GM19452 (cell line): ENCODE data around the gene CA7.
A peak's percentile ranks its signal among the peaks of the same experiment; 100 is the strongest.

Experiments
- ATAC-seq: cut with Tn5 transposase; IDR thresholded peaks from one replicate; pipeline ENCODE4 v1.9.1; 2021; ENCODE audit not compliant: unreplicated experiment

CA7 gene

DNA sequence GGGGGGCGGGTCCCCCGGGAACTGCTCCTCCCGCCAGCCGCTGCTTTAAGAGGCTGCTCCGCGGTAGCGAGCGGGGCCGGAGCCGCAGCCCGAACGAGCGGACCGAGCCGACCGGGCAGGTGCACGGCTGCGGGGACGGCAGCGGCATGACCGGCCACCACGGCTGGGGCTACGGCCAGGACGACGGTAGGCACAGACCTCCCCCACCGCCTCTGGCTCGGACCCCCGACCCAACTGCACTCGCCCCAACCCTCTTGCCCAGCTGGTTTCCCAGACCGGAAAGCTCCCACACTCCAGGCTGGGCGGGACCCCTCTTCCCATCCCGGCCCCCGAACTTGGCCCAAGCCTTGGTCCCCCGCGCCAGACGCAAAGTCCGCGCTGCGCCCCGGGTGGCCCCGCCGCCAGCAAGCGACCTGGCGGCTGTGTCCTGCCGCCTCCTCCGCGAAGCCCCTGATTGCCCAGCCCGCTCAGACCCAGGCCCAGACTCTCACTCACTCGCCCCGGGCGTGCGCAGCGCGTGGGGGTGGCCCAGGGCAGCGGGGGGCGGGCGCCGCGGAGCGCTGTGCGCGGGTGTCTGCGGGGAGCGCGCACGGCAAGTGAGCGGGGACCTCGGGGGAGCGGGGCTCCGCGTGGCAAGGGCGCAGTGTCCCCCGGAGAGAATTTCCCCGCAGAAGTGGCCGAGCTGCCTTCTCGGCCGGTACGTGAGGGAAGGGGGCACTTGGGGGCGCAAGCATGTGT lies at the start of gene CA7:
Gene CA7 (plus strand): TSS at position 73 of the 738 bp plus-strand sequence. CDS start 74 bp downstream, at position 147.
- ATAC-seq: no peak

DNA sequence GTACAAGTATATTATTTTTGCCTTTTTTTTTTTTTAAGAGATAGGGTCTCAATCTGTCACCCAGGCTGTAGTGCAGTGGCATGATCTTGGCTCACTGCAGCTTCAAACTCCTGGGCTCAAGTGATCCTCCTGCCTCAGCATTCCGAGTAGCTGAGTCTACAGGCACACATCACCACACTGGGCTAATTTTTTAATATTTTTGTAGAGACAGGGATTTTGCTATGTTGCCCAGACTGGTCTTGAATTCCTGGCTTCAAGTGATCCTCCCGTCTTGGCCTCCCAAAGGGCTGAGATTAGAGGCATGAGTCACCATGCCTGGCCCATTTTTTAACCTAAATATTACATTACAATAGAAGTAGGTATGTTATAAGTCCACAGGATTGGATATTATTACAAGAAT lies 46.1 kb upstream of the CA7 start:
- ATAC-seq: no peak

DNA sequence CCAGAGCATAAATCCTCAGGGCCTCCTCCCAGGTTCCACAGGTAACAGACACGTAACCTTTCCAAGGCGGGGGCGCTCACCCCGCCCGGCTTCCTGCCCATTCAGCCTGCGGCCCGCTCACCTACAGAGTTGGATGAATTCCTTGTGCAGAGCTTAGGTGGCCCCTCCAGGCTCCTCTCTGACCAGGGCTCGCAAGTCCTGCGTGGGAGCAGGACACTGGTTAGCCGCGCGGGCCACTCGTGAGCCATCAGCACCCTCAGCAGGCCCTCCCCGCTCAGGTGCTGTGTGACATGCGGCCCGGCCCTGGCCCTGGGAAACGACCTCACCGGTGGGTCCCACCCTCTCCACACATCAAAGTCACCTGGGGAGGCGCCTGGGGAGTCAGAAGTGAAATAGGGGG lies 43.4 kb upstream of the CA7 start:
- no peak for ATAC-seq

DNA sequence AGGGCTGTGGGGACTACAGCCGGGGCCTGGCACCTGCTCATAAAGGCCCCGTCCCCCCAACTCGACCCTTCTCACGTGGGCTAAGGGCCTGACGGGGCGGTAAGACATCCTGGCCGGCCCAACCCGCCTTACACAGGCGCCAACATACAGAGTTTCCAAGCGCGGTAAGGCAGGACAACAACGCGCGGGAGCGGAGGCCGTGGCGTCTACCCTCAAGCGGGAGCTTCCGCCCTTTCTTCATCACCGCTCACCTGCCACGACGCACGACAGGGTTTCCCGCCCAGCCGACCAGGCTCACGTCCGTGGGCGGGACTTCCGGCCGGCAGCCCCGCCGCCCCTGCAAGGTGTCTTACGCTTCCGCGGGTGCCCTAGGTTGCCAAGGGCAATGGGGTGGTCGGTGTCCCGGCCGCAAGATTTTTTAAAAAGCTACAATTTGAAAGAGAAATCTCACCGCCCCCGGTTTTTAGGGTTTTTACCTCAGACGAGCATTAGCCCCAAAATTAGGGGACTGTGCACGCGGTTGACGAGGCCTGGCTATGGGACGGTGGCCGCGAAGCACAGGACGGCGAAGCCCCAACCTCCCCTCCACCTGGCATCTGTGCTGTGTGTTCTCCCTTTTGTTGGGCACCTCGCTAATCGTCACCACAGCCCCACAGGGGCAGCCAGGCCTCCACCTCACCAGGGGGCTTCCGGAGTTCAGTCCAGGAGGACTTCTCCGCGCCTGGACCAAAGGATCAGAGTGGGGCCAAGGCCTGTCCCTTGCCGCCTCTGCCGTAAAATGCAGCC lies 42.7 kb upstream of the CA7 start, which contains the start of gene TERB1:
Gene TERB1 (minus strand): TSS at position 265 of the 786 bp plus-strand sequence. CDS start 4,786 bp downstream, outside the sequence.
- no peak for ATAC-seq

DNA sequence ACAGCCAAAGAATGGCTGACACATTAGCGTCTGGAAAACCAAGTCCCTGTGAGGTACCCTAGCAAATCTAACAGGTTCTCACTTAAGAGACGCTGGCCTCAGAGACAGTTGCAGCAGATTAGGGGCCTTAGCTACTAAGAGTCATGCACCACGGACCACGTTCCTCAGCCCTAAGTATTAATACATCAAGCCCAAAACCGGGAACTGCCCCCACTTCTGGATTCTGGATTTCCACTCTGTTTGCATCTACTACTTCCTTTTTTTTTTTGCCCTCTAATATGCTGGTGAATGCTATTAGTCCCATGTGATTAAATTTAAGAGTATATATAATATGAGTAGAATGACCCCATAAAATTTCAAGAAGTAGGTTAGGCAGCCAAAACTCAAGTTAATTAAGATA lies 42.1 kb upstream of the CA7 start:
- no peak for ATAC-seq

DNA sequence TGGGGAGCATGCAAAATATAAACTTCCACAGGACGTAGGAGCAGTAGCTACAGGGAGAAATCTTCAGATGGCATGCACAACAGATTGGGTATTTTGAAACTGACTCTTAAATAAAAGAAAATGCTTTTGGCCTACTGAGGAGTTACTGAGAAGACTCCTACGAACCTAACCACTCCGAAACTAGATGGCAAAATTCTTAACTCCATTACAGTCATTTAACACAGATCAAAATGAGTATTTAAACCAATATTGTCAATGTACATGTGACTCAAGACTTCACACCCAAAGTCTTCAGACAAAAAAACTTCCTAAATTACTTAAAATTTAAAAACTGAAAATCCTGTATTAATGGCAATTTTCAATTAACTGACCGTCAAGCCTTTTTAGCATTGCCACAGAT lies 34.4 kb upstream of the CA7 start:
- no peak for ATAC-seq

DNA sequence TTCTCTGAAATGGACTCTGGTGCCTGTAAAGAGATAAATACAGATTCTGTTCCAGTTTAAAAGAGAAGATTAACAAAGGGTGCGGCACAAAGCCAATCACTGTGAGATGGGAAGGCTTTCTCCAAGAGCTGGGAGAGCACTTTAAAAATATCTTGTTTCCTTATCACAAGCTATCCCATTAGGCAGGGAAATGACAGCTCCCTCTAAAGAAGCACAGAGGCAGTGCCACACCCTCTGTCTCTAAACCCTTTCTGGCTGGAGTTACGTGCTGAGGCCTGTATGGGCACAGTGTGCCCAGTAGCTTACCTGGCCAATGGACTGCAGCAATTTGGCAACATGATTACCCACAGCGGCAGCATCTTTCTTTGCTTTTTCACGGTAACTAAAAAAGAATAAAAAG lies 33.8 kb upstream of the CA7 start:
- no peak for ATAC-seq

DNA sequence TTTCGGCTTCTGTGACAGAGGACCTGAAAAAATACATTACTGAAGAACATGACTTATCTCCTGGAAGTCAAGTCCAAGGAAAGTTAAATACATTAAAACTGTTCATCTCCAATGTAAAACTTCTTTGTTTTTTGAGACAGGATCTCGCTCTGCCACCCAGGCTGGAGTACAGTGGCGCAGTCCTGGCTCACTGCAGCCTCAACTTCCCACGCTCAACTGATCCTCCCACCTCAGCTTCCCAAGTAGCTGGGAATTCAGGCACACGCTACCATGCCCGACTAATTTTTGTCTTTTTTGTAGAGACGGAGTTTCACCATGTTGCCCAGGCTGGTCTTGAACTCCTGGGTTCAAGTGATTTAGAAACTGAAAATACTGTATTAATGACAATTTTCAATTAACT lies 33.2 kb upstream of the CA7 start:
- ATAC-seq: no peak

DNA sequence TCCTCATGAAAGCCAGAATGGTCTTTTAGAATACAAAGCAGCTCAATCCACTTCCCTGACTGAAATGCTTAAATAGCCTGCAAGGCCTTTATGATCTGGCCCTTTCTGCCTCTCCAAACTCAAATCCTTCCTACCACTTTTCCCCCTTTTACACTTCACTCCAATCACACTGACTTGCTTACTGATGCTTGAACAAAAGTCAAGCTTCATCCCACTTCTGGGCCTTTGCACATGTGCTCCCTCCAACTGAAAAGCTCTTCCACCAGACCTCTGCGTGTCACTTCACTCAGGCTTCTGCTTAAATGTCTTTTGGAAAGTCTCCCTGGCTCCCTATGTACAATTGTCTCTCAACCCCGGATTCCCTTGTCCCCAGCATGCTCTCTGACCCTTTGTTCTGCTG lies 29.5 kb upstream of the CA7 start:
- ATAC-seq: no peak

DNA sequence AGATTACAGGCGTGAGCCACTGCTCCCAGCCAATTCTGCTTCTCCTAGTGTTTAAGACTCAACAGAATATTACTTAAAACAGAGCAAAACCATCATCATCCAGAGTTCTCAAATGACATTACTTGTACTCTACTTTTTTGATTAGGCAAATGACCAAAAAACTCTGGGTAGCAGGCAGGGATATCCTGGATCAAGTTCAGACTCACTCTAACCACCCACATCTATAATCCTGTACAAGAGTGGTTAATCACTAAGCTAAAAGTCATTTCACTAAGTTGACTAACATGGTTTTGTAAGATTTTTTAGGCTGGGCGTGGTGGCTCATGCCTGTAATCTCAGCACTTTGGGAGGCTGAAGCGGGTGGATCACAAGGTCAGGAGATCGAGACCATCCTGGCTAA lies 20.2 kb upstream of the CA7 start:
- ATAC-seq: no peak

DNA sequence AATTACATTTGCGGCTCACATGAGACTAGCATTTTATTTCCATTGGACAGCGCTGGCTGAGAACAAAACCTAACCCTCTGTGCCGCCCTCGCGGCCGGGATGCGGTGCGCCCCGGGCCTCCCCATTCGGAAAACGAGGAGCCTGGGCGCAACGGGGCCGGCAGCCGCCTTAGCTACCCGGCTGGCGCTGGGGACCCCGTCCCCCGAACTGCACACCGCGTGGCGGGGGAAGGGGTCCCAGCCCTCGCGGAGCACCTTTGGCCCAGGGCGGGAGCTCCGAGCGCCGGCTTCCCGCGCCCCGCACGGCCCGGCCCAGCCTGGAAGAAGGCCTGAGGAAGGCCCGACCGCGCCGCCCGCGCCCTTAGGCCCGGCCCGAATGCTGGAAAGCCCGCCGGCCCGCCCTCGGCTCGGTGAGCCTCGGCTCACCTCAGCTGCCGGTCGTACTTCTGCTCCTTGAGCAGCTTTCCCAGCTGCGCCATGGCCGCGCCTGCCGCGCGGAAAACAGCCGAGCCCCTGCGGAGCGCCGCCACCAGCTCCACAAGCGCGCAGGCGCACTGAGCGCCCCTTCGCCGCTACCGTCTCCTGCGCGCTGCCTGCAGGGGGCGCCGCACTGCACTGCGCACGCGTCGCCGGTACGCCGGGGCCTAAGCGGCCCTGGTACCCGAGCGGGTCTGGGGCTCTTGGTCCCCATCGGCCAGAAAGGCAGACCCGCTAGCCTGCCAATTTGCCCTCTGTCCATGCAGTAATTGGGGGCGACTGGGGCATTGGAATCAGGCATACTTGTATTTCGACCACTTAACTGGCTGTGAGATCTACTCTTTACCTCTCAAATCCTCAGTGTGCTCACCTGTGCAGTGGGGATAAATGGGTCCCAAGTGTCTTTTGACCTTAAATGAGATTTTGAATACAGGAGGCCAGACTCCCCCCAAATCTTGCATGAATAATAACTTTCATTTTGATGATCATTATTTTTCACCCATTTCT lies 13.5 kb upstream of the CA7 start, which contains the start of gene NAE1:
Gene NAE1 (minus strand): TSS at position 555 of the 983 bp plus-strand sequence. CDS start 77 bp downstream, at position 478.
- ATAC-seq: peak; percentile 92

DNA sequence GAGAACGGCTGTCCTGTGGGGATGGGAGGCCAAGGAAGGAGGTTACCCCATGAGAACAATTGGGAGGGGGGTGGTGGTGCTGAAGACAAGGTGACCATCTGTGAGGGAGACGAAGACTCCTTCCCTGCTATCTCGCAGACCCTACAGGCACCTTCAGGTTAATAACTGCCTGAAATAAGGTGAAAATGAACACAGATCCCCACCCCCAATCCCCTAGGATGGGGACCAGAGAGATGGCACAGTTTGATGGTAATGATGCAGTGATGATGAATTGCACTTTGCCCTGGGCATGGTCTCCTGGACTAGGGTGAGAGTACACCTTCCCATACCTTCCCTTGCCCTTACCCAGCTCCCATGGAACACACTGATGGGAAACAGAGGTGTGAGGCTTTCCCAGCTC lies 12.0 kb upstream of the CA7 start:
- no peak for ATAC-seq

DNA sequence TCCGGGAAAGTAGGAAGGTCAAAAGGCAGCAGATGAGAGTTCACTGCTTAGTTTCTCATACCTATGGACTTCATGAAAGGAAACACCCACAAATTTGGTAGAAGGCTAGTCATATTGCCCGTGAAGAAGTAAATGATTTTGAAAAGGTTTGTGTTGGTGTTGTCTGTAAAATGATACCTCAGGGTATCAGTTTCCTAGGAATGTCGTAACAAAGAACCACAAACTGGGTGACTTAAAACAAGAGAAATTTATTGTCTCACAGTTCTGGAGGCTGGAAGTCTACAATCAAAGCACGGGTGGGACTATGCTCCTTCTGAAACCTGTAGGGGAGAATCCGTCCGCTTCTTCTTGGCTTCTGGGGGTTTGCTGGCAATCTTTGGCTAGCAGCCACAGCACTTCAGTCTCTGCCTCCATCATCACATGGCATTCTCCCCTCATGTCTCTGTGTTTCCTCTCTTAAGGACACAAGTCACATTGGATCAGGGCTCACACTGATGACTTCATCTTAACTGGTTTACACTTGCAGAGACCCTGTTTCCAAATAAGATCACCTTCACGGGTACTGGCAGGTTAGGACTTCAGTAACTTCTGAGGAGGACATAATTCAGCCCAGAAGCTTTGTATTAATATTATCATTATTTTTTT lies 11.4 kb upstream of the CA7 start:
- no peak for ATAC-seq

DNA sequence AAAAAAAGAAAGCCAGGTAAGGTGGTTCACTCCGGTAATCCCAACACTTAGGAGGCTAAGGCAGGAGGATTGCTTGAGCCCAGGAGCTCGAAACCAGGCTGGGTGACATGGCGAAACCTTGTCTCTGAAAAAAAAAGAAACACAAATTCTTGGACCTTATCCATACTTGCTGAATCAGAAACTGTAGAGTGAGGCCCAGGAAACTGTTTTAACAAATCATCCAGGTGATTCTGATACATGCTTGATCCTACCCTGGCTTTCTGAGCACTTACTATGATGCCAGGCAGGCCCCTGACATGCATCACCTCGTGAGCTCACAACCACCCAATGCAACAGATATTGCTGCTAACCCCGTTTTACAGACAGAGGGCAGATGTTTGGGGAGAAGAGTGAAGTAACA lies 9.5 kb upstream of the CA7 start:
- ATAC-seq: no peak

DNA sequence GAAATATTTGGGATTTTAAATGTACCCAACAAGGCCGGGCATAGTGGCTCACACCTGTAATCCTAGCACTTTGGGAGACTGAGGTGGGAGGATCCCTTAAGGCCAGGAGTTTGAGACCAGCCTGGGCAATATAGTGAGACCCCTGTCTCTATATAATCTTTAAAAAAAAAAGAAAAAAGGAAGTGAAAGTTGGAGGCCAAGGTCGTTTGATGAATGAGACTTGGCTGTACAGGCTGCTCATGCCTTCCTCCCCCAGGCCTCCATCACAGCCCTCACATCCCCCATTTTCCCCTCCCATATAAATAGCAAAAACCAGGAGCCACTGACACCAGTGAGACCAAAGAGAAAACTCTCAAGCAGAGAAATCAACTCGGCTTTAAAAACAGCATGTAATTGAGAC lies 3.3 kb upstream of the CA7 start:
- no peak for ATAC-seq

DNA sequence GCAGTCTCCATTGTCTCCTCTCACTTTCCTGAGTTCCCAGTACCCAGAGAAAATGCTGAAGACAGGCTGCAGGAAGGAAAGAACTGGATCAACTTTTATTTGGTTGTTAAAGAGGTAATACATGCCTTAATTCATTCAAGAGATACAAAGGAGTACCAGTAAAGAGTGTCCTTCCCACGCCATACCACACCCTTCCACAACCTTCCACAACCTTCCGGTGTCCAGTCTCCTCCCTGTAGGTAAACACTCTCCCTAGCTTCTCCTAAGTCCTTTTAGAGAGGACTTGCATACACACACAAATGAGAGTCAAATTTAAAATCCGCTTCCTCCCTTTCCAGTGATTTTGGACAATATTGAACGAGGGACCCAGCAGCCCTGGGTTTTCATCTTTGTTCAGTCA lies 2.8 kb upstream of the CA7 start:
- ATAC-seq: no peak

DNA sequence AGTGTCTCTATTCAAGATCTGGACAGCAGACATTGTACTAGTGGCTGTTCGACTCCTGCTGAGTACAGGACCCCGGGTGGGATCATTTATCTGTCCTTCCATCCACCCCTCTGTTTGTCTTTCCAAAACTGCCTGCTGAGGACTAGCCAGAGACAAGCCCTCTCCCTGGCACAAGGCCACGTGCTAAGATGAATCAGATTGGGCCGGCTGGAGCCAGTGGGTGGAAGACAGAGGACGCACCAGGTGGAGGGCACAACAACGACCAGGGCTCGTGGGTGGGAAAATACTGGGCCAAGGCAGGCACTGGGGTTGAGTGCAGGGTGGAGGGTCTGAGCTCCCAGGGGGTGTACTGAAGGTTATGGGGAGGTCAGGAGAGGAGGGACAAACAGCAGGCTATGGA lies 1.4 kb upstream of the CA7 start:
- ATAC-seq: no peak

DNA sequence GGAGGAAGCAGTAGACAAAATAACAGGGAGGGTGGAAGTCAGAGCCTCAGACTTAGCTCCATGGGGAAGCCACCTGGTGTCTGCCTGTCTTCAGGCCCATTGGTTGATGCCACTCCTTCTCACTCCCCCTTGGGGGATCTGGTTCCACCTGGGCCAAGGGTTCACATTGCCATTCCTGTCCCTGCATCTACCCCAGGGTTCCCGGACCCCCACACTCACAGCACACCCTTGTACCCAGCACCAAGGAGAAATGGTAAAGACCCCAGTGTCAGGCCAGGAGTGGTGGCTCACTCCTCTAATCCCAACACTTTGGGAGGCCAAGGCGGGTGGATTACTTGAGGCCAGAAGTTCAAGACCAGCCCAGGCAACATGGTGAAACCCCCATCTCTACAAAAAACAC lies 1.0 kb upstream of the CA7 start:
- ATAC-seq: no peak

DNA sequence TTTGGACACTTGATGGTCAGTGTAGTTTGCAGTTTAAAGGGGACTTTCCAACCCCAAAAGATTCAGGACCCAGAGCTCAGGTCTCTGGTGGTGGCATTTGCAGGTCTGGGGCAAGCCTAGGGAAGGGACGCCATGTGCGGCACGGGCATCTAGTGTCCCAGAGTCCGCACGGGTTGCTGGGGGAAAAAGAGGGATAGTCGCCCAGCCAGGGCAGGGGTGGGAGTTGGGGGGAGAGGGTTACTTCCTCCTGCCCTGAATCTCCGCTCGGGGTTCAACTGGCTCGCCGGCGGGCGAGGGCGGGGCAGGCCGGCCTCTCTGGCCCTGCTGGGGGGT lies 239 bp upstream of the CA7 start:
- no peak for ATAC-seq

DNA sequence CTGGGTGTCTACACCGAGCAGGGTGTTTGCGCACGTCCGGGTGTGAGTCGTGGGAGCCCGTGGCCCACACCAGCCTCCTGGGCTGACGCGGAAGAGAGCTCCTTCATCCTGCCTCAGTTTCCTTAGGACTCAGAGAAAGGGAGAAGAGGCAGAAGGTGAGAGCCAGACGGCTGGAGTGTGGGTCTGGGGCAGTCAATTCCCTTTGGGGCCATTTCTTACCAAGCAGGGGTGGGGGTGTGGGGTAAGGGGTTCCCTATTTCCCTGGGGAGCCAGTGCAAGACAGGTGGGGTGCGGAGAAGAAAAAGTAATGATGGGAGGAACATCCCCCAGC lies 831 bp downstream of the CA7 start:
- ATAC-seq: no peak

DNA sequence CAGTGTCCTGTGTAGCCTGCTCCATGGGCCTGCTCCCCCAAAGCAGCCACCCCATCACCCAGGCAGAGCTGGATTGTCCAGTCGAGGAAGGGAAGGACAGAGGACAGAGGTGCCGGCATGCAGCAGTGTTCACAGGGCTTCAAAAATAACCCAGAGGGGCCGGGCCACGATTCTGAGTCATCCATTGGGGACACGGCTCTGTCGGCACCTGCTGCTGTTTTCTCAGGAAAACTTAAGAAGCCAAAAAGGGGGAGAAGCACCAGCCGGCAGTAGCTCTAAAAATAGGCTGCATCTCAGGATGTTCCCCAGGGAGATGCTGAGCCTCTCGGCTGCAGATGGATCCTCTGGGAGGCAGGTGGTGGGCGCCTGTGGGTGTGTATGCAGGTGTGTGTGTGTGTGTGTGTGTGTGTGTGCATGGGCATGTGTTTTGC lies 1.6 kb downstream of the CA7 start:
- ATAC-seq: no peak
